ENCODE data around the gene TMEM121B.

TMEM121B gene

GRCh38 chr22:17140022-17140421, 18.9 kb upstream of the TMEM121B start:
- Histone ChIP-seq H3K79me2 (ENCODE audit: insufficient read depth, low read length) (no peaks in the 10 kb centered on the region), H3K4me3 (ENCODE audit: low read length, poor library complexity, severe bottlenecking) (no peak overlapping the region), H4K20me1 (ENCODE audit: insufficient read depth, low read length, poor library complexity, severe bottlenecking) (no peaks in the 10 kb centered on the region), H2AFZ (ENCODE audit: low read length) (no peak overlapping the region), H3K4me1 (ENCODE audit: insufficient read depth, low read length, poor library complexity, severe bottlenecking) (no peaks in the 10 kb centered on the region), H3K27me3 (ENCODE audit: insufficient read depth, low read length, poor library complexity, severe bottlenecking) (no peaks in the 10 kb centered on the region), H3K4me2 (ENCODE audit: low read depth, low read length, poor library complexity, severe bottlenecking) (no peak overlapping the region), H3K36me3 (ENCODE audit: insufficient read depth, low read length) (peaks cover 78% of the 10 kb centered on the region; the same call in 1 of the 2 replicates), H3K9me2 (replicated peaks; ENCODE audit: low read depth, low read length) (no peaks in the 10 kb centered on the region), H3K9ac (ENCODE audit: low read depth, low read length, poor library complexity, severe bottlenecking) (no peak overlapping the region), H3F3A (ENCODE audit: low read depth) (no peaks in the 10 kb centered on the region), H3K9me3 (ENCODE audit: insufficient read depth, low read depth, low read length) (no peaks in the 10 kb centered on the region)
- TF ChIP-seq EZH2phosphoT487 (IDR thresholded peaks at IDR 0.05; ENCODE audit: borderline replicate concordance) (no peak), CTCF (conservative IDR thresholded peaks at IDR 0.05; ENCODE audit: low read length) (no peak)

- Histone ChIP-seq H3K9me3 (ENCODE audit: insufficient read depth, low read depth, low read length) (no peaks in the 10 kb centered on the region), H3K9me2 (replicated peaks; ENCODE audit: low read depth, low read length) (no peaks in the 10 kb centered on the region), H3K4me3 (ENCODE audit: low read length, poor library complexity, severe bottlenecking) (no peak overlapping the region), H3K36me3 (ENCODE audit: insufficient read depth, low read length) (peaks cover 65% of the 10 kb centered on the region; the same call in 1 of the 2 replicates), H3K4me1 (ENCODE audit: insufficient read depth, low read length, poor library complexity, severe bottlenecking) (no peaks in the 10 kb centered on the region), H3K9ac (ENCODE audit: low read depth, low read length, poor library complexity, severe bottlenecking) (no peak overlapping the region), H3K79me2 (ENCODE audit: insufficient read depth, low read length) (no peaks in the 10 kb centered on the region), H2AFZ (ENCODE audit: low read length) (no peak overlapping the region), H3F3A (ENCODE audit: low read depth) (no peaks in the 10 kb centered on the region), H3K4me2 (ENCODE audit: low read depth, low read length, poor library complexity, severe bottlenecking) (no peak overlapping the region), H4K20me1 (ENCODE audit: insufficient read depth, low read length, poor library complexity, severe bottlenecking) (no peaks in the 10 kb centered on the region), H3K27me3 (ENCODE audit: insufficient read depth, low read length, poor library complexity, severe bottlenecking) (no peaks in the 10 kb centered on the region)
- no peak for TF ChIP-seq CTCF (conservative IDR thresholded peaks at IDR 0.05; ENCODE audit: low read length)
- no peak for TF ChIP-seq EZH2phosphoT487 (IDR thresholded peaks at IDR 0.05; ENCODE audit: borderline replicate concordance)
Observed at GRCh38 chr22:17138513-17138912, 17.4 kb upstream of the TMEM121B start.

- Histone ChIP-seq H3K9me3 (ENCODE audit: insufficient read depth, low read depth, low read length) (no peaks in the 10 kb centered on the region), H3K36me3 (ENCODE audit: insufficient read depth, low read length) (peaks cover 62% of the 10 kb centered on the region; the same call in 1 of the 2 replicates), H3K9me2 (replicated peaks; ENCODE audit: low read depth, low read length) (no peaks in the 10 kb centered on the region), H3K4me3 (ENCODE audit: low read length, poor library complexity, severe bottlenecking) (no peak overlapping the region), H3K27me3 (ENCODE audit: insufficient read depth, low read length, poor library complexity, severe bottlenecking) (no peaks in the 10 kb centered on the region), H3F3A (ENCODE audit: low read depth) (no peaks in the 10 kb centered on the region), H3K9ac (ENCODE audit: low read depth, low read length, poor library complexity, severe bottlenecking) (no peak overlapping the region), H3K79me2 (ENCODE audit: insufficient read depth, low read length) (no peaks in the 10 kb centered on the region), H3K4me2 (ENCODE audit: low read depth, low read length, poor library complexity, severe bottlenecking) (no peak overlapping the region), H3K4me1 (ENCODE audit: insufficient read depth, low read length, poor library complexity, severe bottlenecking) (no peaks in the 10 kb centered on the region), H2AFZ (ENCODE audit: low read length) (no peak overlapping the region), H4K20me1 (ENCODE audit: insufficient read depth, low read length, poor library complexity, severe bottlenecking) (no peaks in the 10 kb centered on the region)
- TF ChIP-seq CTCF (conservative IDR thresholded peaks at IDR 0.05; ENCODE audit: low read length), result no peak
- no peak for TF ChIP-seq EZH2phosphoT487 (IDR thresholded peaks at IDR 0.05; ENCODE audit: borderline replicate concordance)
Observed at GRCh38 chr22:17137861-17138425, 16.8 kb upstream of the TMEM121B start.
